H1 (cell line): Measurements from ENCODE around the gene DAPK1. TPM values are rescaled to one million over a fixed set of nuclear protein-coding genes. Genes with fewer than 3 reads are reported as not detected.

Source experiments
- CTCF ChIA-PET: fragments of 300-600 bp; sonication (Branson Sonifier 250); formaldehyde crosslinking; loops from one replicate; lab custom pipeline; 2021; ENCODE audit not compliant: partially characterized antibody; lab: Charles Lee
- POLR2A ChIA-PET: fragments of 300-600 bp; sonication (Branson Sonifier 250); formaldehyde crosslinking; loops from one replicate; lab custom pipeline; 2021; ENCODE audit warnings: inconsistent platforms; ENCODE audit not compliant: partially characterized antibody; lab: Charles Lee
- DNase-seq, 2 experiments: peaks; one replicate each; pipeline versions ENCODE4 v3.0.0 to v3.0.0-alpha.2; 2010 to 2022; ENCODE audit warnings: low spot score in 2 of 2, low read depth in 1 of 2, mixed read lengths in 1 of 2
- FAIRE-seq: peaks from 2 replicates; lab custom pipeline; 2011; peaks lifted over from hg19 to GRCh38; lab: Jason Lieb, UNC
- H2AFZ ChIP-seq: 2 replicates; pipeline ENCODE4 v1.8.1; 2012; ENCODE audit warnings: low read length, inconsistent platforms
- H2AK5ac ChIP-seq: 2 replicates; pipeline ENCODE4 v1.6.1; 2013; ENCODE audit warnings: low read depth, low read length
- H2BK120ac ChIP-seq: replicated peaks from 2 replicates; pipeline ENCODE3; 2013; ENCODE audit warnings: low read depth, low read length, inconsistent platforms
- H2BK12ac ChIP-seq: 2 replicates; pipeline ENCODE4 v1.6.1; 2013; ENCODE audit warnings: low read depth, low read length
- H2BK15ac ChIP-seq: 2 replicates; pipeline ENCODE4 v1.6.1; 2013; ENCODE audit warnings: low read length
- H2BK20ac ChIP-seq: 2 replicates; pipeline ENCODE4 v1.6.1; 2013; ENCODE audit warnings: low read length
- H2BK5ac ChIP-seq: 2 replicates; pipeline ENCODE4 v1.6.1; 2013; ENCODE audit warnings: low read depth, low read length
- H3K14ac ChIP-seq: 2 replicates; pipeline ENCODE4 v1.6.1; 2013; ENCODE audit warnings: inconsistent platforms; ENCODE audit not compliant: insufficient read length
- H3K18ac ChIP-seq: 2 replicates; pipeline ENCODE4 v1.6.1; 2013; ENCODE audit warnings: low read length; ENCODE audit errors: extremely low read depth
- H3K23ac ChIP-seq: 2 replicates; pipeline ENCODE4 v1.6.1; 2013; ENCODE audit warnings: inconsistent platforms; ENCODE audit not compliant: insufficient read length
- H3K23me2 ChIP-seq: 2 replicates; pipeline ENCODE4 v1.6.1; 2013; ENCODE audit warnings: low read depth, low read length
- H3K27ac ChIP-seq: 2 replicates; pipeline ENCODE4 v1.6.1; 2011; ENCODE audit warnings: low read depth, low read length, inconsistent platforms
- H3K27me3 ChIP-seq, 4 experiments: replicated peaks in 1 of 4; 1 replicate in 1 of 4; 2 replicates in 3 of 4; pipeline versions ENCODE4 v1.6.1 to v1.8.1; 2011 to 2013; ENCODE audit warnings: low read length in 3 of 4, mild to moderate bottlenecking in 3 of 4, inconsistent platforms in 2 of 4, mixed read lengths in 2 of 4, moderate library complexity in 1 of 4; ENCODE audit not compliant: control insufficient read depth in 3 of 4, insufficient read depth in 3 of 4; ENCODE audit errors: extremely low read depth in 1 of 4
- H3K36me3 ChIP-seq, 4 experiments: 2 replicates each; pipeline versions ENCODE4 v1.6.1 to v1.8.1; 2011 to 2013; ENCODE audit warnings: mild to moderate bottlenecking in 4 of 4, low read length in 3 of 4, moderate library complexity in 2 of 4, control low read depth in 1 of 4, inconsistent platforms in 1 of 4; ENCODE audit not compliant: insufficient read depth in 4 of 4, control insufficient read depth in 2 of 4
- H3K4ac ChIP-seq: replicated peaks from 2 replicates; pipeline ENCODE3; 2013; ENCODE audit warnings: low read length, low read depth, mixed read lengths, inconsistent platforms; ENCODE audit not compliant: insufficient read length
- H3K4me1 ChIP-seq, 4 experiments: replicated peaks in 1 of 4; 1 replicate in 1 of 4; 2 replicates in 3 of 4; pipeline versions ENCODE4 v1.6.1 to v1.8.1; 2011 to 2013; ENCODE audit warnings: low read length in 3 of 4, inconsistent platforms in 2 of 4, mixed read lengths in 1 of 4; ENCODE audit not compliant: insufficient read depth in 4 of 4, control insufficient read depth in 3 of 4
- H3K4me2 ChIP-seq, 2 experiments: 2 replicates each; pipeline versions ENCODE4 v1.6.1 to v1.8.1; 2011 to 2013; ENCODE audit warnings: low read depth in 2 of 2, low read length in 2 of 2, control low read depth in 1 of 2, inconsistent platforms in 1 of 2, mild to moderate bottlenecking in 1 of 2; ENCODE audit not compliant: insufficient read depth in 1 of 2
- H3K4me3 ChIP-seq, 4 experiments: fragments of 200-600, 300-600 bp in 1 of 4; sonication (generic), shearing (Covaris generic), sonication (Bioruptor Twin) in 1 of 4; 2 replicates each; pipeline versions ENCODE4 v1.5.1 to v1.8.1; 2011 to 2016; ENCODE audit warnings: low read length in 4 of 4, low read depth in 3 of 4, control low read depth in 2 of 4, inconsistent platforms in 2 of 4, mild to moderate bottlenecking in 2 of 4, mixed read lengths in 1 of 4, moderate library complexity in 1 of 4; ENCODE audit not compliant: insufficient read depth in 2 of 4; ENCODE audit errors: extremely low read depth in 1 of 4
- H3K56ac ChIP-seq: replicated peaks from 2 replicates; pipeline ENCODE3; 2013; ENCODE audit warnings: low read depth, mild to moderate bottlenecking, mixed read lengths, low read length, inconsistent platforms; ENCODE audit not compliant: insufficient read length
- H3K79me1 ChIP-seq: 2 replicates; pipeline ENCODE4 v1.6.1; 2013; ENCODE audit warnings: low read depth, low read length, control low read depth
- H3K79me2 ChIP-seq, 2 experiments: 2 replicates each; pipeline versions ENCODE4 v1.6.1 to v1.8.1; 2012 to 2013; ENCODE audit warnings: low read length in 2 of 2, mild to moderate bottlenecking in 2 of 2, inconsistent platforms in 1 of 2; ENCODE audit not compliant: insufficient read depth in 2 of 2, control insufficient read depth in 1 of 2
- H3K9ac ChIP-seq, 4 experiments: replicated peaks in 1 of 4; 1 replicate in 1 of 4; 2 replicates in 3 of 4; pipeline versions ENCODE4 v1.6.1 to v1.8.1; 2011 to 2013; ENCODE audit warnings: low read depth in 3 of 4, low read length in 3 of 4, control low read depth in 2 of 4, mild to moderate bottlenecking in 2 of 4, moderate library complexity in 2 of 4, inconsistent platforms in 1 of 4; ENCODE audit errors: extremely low read depth in 1 of 4
- H3K9me3 ChIP-seq, 2 experiments: 2 replicates each; pipeline versions ENCODE4 v1.6.1 to v1.8.1; 2012 to 2013; ENCODE audit warnings: mild to moderate bottlenecking in 2 of 2, moderate library complexity in 2 of 2, control low read depth in 1 of 2, inconsistent platforms in 1 of 2, low read depth in 1 of 2, low read length in 1 of 2, mixed read lengths in 1 of 2; ENCODE audit not compliant: insufficient read depth in 2 of 2
- H4K20me1 ChIP-seq, 2 experiments: replicated peaks in 1 of 2; 2 replicates each; pipeline versions ENCODE3 to v1.8.1; 2011 to 2013; ENCODE audit warnings: inconsistent platforms in 2 of 2, low read length in 2 of 2, mild to moderate bottlenecking in 1 of 2; ENCODE audit not compliant: insufficient read depth in 2 of 2, control insufficient read depth in 1 of 2
- H4K5ac ChIP-seq: 2 replicates; pipeline ENCODE4 v1.6.1; 2013; ENCODE audit warnings: low read length, low read depth, mixed read lengths, inconsistent platforms; ENCODE audit not compliant: insufficient read length
- H4K8ac ChIP-seq: 2 replicates; pipeline ENCODE4 v1.8.0; 2013; ENCODE audit warnings: mild to moderate bottlenecking, moderate library complexity, low read length, inconsistent platforms; ENCODE audit not compliant: insufficient read depth; ENCODE audit errors: extremely low read depth
- H4K91ac ChIP-seq: replicated peaks from 2 replicates; pipeline ENCODE3; 2013; ENCODE audit warnings: low read length, mixed read lengths, inconsistent platforms; ENCODE audit not compliant: insufficient read length
- NANOG ChIP-seq: IDR thresholded peaks from 2 replicates; pipeline ENCODE4 v1.6.1; 2011; ENCODE audit warnings: low read length, low read depth, mild to moderate bottlenecking, inconsistent platforms; ENCODE audit not compliant: insufficient read depth, poor library complexity, severe bottlenecking
- POLR2A ChIP-seq, 2 experiments: IDR thresholded peaks; 1 replicate in 1 of 2; 2 replicates in 1 of 2; pipeline ENCODE4 v1.6.1; 2011; ENCODE audit warnings: low read depth in 2 of 2, low read length in 2 of 2, mild to moderate bottlenecking in 2 of 2; ENCODE audit errors: control extremely low read depth in 1 of 2
- WGBS, 2 experiments: shearing (Covaris generic) in 1 of 2; methylation state at CpG; one replicate each; pipeline versions ENCODE4 v1.1.6 to v1.1.7; 2013 to 2015; ENCODE audit warnings: low lambda C conversion rate in 2 of 2, mixed read lengths in 2 of 2, inconsistent platforms in 1 of 2, low coverage in 1 of 2, missing lambda C conversion rate in 1 of 2; ENCODE audit not compliant: insufficient replicate concordance in 2 of 2, insufficient coverage in 1 of 2, insufficient read length in 1 of 2; ENCODE audit errors: extremely low coverage in 1 of 2, missing lambda C conversion rate in 1 of 2; 5-methylcytosine and 5-hydroxymethylcytosine counted together
- polyA plus RNA-seq, 7 experiments: library from polyadenylated mRNA; depleted of rRNA in 3 of 7; stranded (reverse) in 5 of 7; unstranded in 2 of 7; fragments of >200 nt in 5 of 7; fragments of 200-250 nt in 2 of 7; gene quantifications; 1 replicate in 5 of 7; 2 replicates in 1 of 7; 4 replicates in 1 of 7; pipeline versions ENCODE4 v1.2.1 to v1.2.3, GENCODE V29; 2011 to 2013; ENCODE audit warnings: missing spikeins in 2 of 7, mixed read lengths in 2 of 7
- total RNA-seq: library from RNA; stranded (reverse); fragmentation: NEBNext Ultra II Directional; extraction: Animal tissue kit (Norgen Biotek cat#: 25700); gene quantifications from 2 replicates; pipeline ENCODE4 v1.2.1, GENCODE V29; 2021

The DAPK1 gene
- total and polyA plus RNA-seq, 2 of the 8 experiments (the other 6 are each of a cell fraction or from before 2014, with no cell fraction given): 62.4 to 131 TPM

- Histone ChIP-seq H2BK5ac (no peak overlapping the region), H3K36me3 (peaks cover 0 to 11% (median 3%) of the 10 kb centered on the region in 4 experiments; a peak in 4 of 8 replicates), H2BK120ac (no peak overlapping the region), H3K23ac (no peak overlapping the region), H3K9me3 (no peaks in the 10 kb centered on the region), H2BK15ac (no peak overlapping the region), H3K27me3 (no peaks in the 10 kb centered on the region), H3K79me1 (peaks cover 16% of the 10 kb centered on the region), H3K27ac (peak overlapping the region; percentile 50; the same call in 1 of the 2 replicates), H2BK20ac (no peak overlapping the region), H3K23me2 (no peaks in the 10 kb centered on the region), H3K4me3 (no peak overlapping the region; a peak in 2 of 8 replicates), H3K4ac (no peak overlapping the region), H4K91ac (no peak overlapping the region), H2AFZ (no peak overlapping the region), H3K18ac (no peak overlapping the region), H3K14ac (no peak overlapping the region), H2BK12ac (no peak overlapping the region), H3K9ac (no peak overlapping the region), H2AK5ac (no peak overlapping the region), H4K5ac (no peak overlapping the region), H4K8ac (no peak overlapping the region), H3K79me2 (peaks cover 0 to 65% of the 10 kb centered on the region in 2 experiments; a peak in 3 of 4 replicates), H3K4me1 (peaks cover 5 to 10% (median 7%) of the 10 kb centered on the region in 4 experiments), H3K4me2 (0 out of 4 replicates have a peak overlapping the region, but pooled peaks of 1 of the 2 experiments have one; percentile 24), H4K20me1 (peaks cover 9 to 23% of the 10 kb centered on the region in 2 experiments), H3K56ac (no peak overlapping the region)
- ChIA-PET POLR2A (interaction anchor here (0.7 to 1.9 kb wide), 5 partner anchors 12 to 742 kb away, joined by 3 to 10 read pairs (median 6); no protein-coding TSS in a partner anchor), CTCF (interaction anchor here (1.0 to 2.8 kb wide), 8 partner anchors 10 to 104 kb away, joined by 3 to 13 read pairs (median 4); partner anchors contain the start of gene DAPK1)
- 100% methylated on average over 1 of the region's 1 CpG; no CpG with 5 or more reads in 1 of the 2 experiments for WGBS, 2 experiments
- peak in 1 of 2 experiments; percentile 5 for DNase-seq
- TF ChIP-seq POLR2A (IDR thresholded peaks at IDR 0.05; ENCODE audit: control extremely low read depth in 1 of 2, low read depth in 2 of 2, low read length in 2 of 2) (peak in 1 of 2 experiments; percentile 33; a peak in 1 of 3 replicates), NANOG (no peak)
- no peak for FAIRE-seq
Measured at GRCh38 chr9:87601176-87601575, 103.5 kb downstream of the DAPK1 start.
